Liver (tissue), 9 donors: ENCODE measurements around the gene DES. TPM values are rescaled to one million over a fixed set of nuclear protein-coding genes. Genes with fewer than 3 reads are reported as not detected.

Experiments used
- DNase-seq: peaks from one replicate; pipeline ENCODE4 v3.0.0-alpha.2; 2017; ENCODE audit warnings: low spot score
- H3K27ac ChIP-seq, 2 donors: one replicate each; pipeline ENCODE4 v1.7.0; 2013; ENCODE audit warnings: inconsistent platforms in 2 of 2, low read length in 2 of 2, control low read depth in 1 of 2, low read depth in 1 of 2, mild to moderate bottlenecking in 1 of 2
- H3K27me3 ChIP-seq, 4 donors: one replicate each; pipeline versions ENCODE4 v1.6.1 to v1.7.0; 2013; ENCODE audit warnings: low read length in 3 of 4, inconsistent platforms in 1 of 4, mild to moderate bottlenecking in 1 of 4, moderate library complexity in 1 of 4; ENCODE audit not compliant: control insufficient read depth in 4 of 4, insufficient read depth in 4 of 4
- H3K36me3 ChIP-seq, 4 donors: one replicate each; pipeline versions ENCODE4 v1.6.1 to v1.7.0; 2013; ENCODE audit warnings: low read length in 3 of 4, mild to moderate bottlenecking in 3 of 4, low read depth in 1 of 4, moderate library complexity in 1 of 4; ENCODE audit not compliant: control insufficient read depth in 4 of 4, insufficient read depth in 3 of 4
- H3K4me1 ChIP-seq, 4 donors: one replicate each; pipeline versions ENCODE4 v1.6.1 to v1.7.0; 2013; ENCODE audit warnings: low read length in 3 of 4, mild to moderate bottlenecking in 3 of 4, moderate library complexity in 1 of 4; ENCODE audit not compliant: control insufficient read depth in 4 of 4, insufficient read depth in 4 of 4
- H3K4me3 ChIP-seq, 3 donors: one replicate each; pipeline versions ENCODE4 v1.6.1 to v1.7.0; 2013; ENCODE audit warnings: low read length in 3 of 3, control low read depth in 1 of 3, low read depth in 1 of 3, mild to moderate bottlenecking in 1 of 3
- H3K9ac ChIP-seq, 2 donors: one replicate each; pipeline ENCODE4 v1.7.0; 2013; ENCODE audit warnings: low read length in 2 of 2, mild to moderate bottlenecking in 2 of 2, moderate library complexity in 2 of 2, control low read depth in 1 of 2, low read depth in 1 of 2
- H3K9me3 ChIP-seq, 4 donors: one replicate each; pipeline versions ENCODE4 v1.6.1 to v1.7.0; 2013; ENCODE audit warnings: low read length in 3 of 4; ENCODE audit not compliant: control insufficient read depth in 4 of 4
- FOXA2 ChIP-seq: IDR thresholded peaks from 2 replicates; pipeline ENCODE4 v1.6.1; 2016; ENCODE audit warnings: antibody characterized with exemption
- GABPA ChIP-seq, 2 donors: IDR thresholded peaks in 1 of 2; conservative IDR thresholded peaks in 1 of 2; 2 replicates each; pipeline ENCODE4 v1.6.1; 2016; ENCODE audit warnings: antibody characterized with exemption in 2 of 2, mild to moderate bottlenecking in 1 of 2, moderate library complexity in 1 of 2
- HNF4A ChIP-seq, 2 donors: conservative IDR thresholded peaks; 2 replicates each; pipeline ENCODE4 v1.6.1; 2016; ENCODE audit warnings: antibody characterized with exemption in 2 of 2, mild to moderate bottlenecking in 2 of 2
- HNF4G ChIP-seq: IDR thresholded peaks from 2 replicates; pipeline ENCODE4 v1.6.1; 2016; ENCODE audit warnings: antibody characterized with exemption
- JUND ChIP-seq, 2 donors: IDR thresholded peaks; 2 replicates each; pipeline ENCODE4 v1.6.1; 2016; ENCODE audit warnings: antibody characterized with exemption in 2 of 2
- NR2F2 ChIP-seq: IDR thresholded peaks from 2 replicates; pipeline ENCODE4 v1.6.1; 2016; ENCODE audit warnings: antibody characterized with exemption
- RAD21 ChIP-seq, 2 donors: IDR thresholded peaks; 2 replicates each; pipeline ENCODE4 v1.6.1; 2016; ENCODE audit warnings: antibody characterized with exemption in 2 of 2, mild to moderate bottlenecking in 2 of 2
- RXRA ChIP-seq, 2 donors: IDR thresholded peaks; 2 replicates each; pipeline ENCODE4 v1.6.1; 2017 to 2018; ENCODE audit warnings: antibody characterized with exemption in 2 of 2, mild to moderate bottlenecking in 1 of 2
- SP1 ChIP-seq: IDR thresholded peaks from 2 replicates; pipeline ENCODE4 v1.6.1; 2018; ENCODE audit warnings: antibody characterized with exemption, mild to moderate bottlenecking
- YY1 ChIP-seq: IDR thresholded peaks from 2 replicates; pipeline ENCODE4 v1.6.1; 2016; ENCODE audit warnings: antibody characterized with exemption, mild to moderate bottlenecking
- WGBS: extraction: QIAGEN DNeasy Blood & Tissue Kit; methylation state at CpG from one replicate; pipeline ENCODE4 v1.1.7; 2013; 5-methylcytosine and 5-hydroxymethylcytosine counted together
- polyA plus RNA-seq, 2 donors: library from polyadenylated mRNA; stranded (reverse) in 1 of 2; unstranded in 1 of 2; fragments of 200-250 nt in 1 of 2; fragments of >200 nt in 1 of 2; fragmentation: Nextera tagmentation in 1 of 2; extraction: Ambion mirVana in 1 of 2; gene quantifications; one replicate each; pipeline versions ENCODE4 v1.2.1 to v1.2.3, GENCODE V29; 2013 to 2015
- total RNA-seq, 2 donors: library from RNA; depleted of rRNA; stranded (reverse); fragments of >200 nt; gene quantifications; one replicate each; pipeline ENCODE4 v1.2.3, GENCODE V29; 2014
- TF ChIP-seq, protein P1 (sequence below): fragments of 150-350 bp; IDR thresholded peaks from 2 replicates; pipeline ENCODE4 v1.5.1; 2017; ENCODE audit warnings: improper control_type of control experiment, low read depth, low read length; ENCODE audit not compliant: missing input control
- TF ChIP-seq, protein P2 (sequence below): IDR thresholded peaks from 2 replicates; pipeline ENCODE4 v1.6.1; 2016; ENCODE audit warnings: antibody characterized with exemption
- TF ChIP-seq, protein P3 (sequence below): IDR thresholded peaks from 2 replicates; pipeline ENCODE4 v1.6.1; 2016; ENCODE audit warnings: antibody characterized with exemption
- TF ChIP-seq, protein P4 (sequence below): IDR thresholded peaks from 2 replicates; pipeline ENCODE4 v1.6.1; 2016; ENCODE audit warnings: antibody characterized with exemption, mild to moderate bottlenecking
- donor health status: healthy.
- donor health status: healthy.
- donor health status: healthy.
- donor health status: healthy.
- donor health status: healthy.

Gene DES
- total and polyA plus RNA-seq, 4 donors = 0.15 to 50.0 (median 3.2) TPM

DNA sequence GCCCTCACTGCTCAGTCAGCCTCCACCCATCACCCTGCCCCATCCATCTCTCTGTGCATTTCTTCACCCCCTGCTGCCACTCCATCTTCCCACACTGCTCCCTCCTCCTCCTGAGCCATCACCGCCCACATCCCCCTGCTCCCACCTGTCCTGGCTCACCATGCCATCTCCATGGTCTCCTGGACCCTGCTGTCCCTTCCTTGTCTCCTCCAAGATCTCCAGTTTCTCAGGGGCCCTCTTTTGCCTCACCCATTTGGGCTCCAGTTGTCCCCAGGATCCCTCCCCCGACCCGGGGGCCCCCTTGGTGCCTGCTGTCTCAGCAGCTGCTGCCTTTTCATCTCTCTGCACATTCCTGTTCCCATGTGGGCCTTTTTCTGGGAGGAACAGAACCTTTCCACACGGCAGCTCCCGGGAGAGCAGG is 27.1 kb downstream of the DES start (continued):
- TF ChIP-seq, protein P1, sequence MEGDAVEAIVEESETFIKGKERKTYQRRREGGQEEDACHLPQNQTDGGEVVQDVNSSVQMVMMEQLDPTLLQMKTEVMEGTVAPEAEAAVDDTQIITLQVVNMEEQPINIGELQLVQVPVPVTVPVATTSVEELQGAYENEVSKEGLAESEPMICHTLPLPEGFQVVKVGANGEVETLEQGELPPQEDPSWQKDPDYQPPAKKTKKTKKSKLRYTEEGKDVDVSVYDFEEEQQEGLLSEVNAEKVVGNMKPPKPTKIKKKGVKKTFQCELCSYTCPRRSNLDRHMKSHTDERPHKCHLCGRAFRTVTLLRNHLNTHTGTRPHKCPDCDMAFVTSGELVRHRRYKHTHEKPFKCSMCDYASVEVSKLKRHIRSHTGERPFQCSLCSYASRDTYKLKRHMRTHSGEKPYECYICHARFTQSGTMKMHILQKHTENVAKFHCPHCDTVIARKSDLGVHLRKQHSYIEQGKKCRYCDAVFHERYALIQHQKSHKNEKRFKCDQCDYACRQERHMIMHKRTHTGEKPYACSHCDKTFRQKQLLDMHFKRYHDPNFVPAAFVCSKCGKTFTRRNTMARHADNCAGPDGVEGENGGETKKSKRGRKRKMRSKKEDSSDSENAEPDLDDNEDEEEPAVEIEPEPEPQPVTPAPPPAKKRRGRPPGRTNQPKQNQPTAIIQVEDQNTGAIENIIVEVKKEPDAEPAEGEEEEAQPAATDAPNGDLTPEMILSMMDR = no peak
- TF ChIP-seq, protein P2, sequence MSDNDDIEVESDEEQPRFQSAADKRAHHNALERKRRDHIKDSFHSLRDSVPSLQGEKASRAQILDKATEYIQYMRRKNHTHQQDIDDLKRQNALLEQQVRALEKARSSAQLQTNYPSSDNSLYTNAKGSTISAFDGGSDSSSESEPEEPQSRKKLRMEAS = no peak

DNA sequence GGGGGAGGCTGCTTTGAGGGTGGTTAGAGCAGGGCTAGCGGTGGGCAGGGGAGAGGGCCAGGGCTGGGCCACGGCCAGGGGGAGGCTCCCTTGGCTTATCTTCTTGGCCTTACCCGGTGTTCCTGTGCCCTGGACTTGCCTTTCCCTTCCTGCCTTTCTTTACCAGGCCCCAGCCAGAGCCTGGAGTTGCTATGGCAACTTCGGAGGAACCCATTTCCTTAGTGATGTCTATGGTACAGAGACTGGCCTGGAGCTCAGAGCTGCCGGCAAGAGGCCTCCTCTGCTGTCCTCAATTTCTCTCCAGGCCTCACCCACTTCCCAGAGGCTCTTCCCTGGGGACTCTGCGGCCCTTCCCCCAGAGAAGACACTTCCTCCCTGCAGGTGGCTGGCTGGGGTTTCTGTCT is 27.9 kb downstream of the DES start:
- DNase-seq = no peak
- peaks cover 0 to 11% (median 1%) of the 10 kb centered on the region in 4 donors for H3K27me3 ChIP-seq
- H3K27ac ChIP-seq = no peak overlapping the region
- H3K36me3 ChIP-seq = no peaks in the 10 kb centered on the region
- H3K4me1 ChIP-seq = peaks cover 0 to 14% (median 3%) of the 10 kb centered on the region in 4 donors
- H3K9me3 ChIP-seq = no peaks in the 10 kb centered on the region
- TF ChIP-seq, protein P3, sequence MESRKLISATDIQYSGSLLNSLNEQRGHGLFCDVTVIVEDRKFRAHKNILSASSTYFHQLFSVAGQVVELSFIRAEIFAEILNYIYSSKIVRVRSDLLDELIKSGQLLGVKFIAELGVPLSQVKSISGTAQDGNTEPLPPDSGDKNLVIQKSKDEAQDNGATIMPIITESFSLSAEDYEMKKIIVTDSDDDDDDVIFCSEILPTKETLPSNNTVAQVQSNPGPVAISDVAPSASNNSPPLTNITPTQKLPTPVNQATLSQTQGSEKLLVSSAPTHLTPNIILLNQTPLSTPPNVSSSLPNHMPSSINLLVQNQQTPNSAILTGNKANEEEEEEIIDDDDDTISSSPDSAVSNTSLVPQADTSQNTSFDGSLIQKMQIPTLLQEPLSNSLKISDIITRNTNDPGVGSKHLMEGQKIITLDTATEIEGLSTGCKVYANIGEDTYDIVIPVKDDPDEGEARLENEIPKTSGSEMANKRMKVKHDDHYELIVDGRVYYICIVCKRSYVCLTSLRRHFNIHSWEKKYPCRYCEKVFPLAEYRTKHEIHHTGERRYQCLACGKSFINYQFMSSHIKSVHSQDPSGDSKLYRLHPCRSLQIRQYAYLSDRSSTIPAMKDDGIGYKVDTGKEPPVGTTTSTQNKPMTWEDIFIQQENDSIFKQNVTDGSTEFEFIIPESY = no peak
- TF ChIP-seq SP1 (no peak), HNF4A (conservative IDR thresholded peaks at IDR 0.05) (no peak), JUND (IDR thresholded peaks at IDR 0.05) (no peak), RAD21 (IDR thresholded peaks at IDR 0.05) (no peak), RXRA (IDR thresholded peaks at IDR 0.05) (no peak), FOXA2 (no peak), GABPA (IDR thresholded peaks at IDR 0.05 in 1 of 2, conservative IDR thresholded peaks at IDR 0.05 in 1 of 2) (no peak), YY1 (no peak), NR2F2 (no peak), HNF4G (no peak)
- TF ChIP-seq, protein P4, sequence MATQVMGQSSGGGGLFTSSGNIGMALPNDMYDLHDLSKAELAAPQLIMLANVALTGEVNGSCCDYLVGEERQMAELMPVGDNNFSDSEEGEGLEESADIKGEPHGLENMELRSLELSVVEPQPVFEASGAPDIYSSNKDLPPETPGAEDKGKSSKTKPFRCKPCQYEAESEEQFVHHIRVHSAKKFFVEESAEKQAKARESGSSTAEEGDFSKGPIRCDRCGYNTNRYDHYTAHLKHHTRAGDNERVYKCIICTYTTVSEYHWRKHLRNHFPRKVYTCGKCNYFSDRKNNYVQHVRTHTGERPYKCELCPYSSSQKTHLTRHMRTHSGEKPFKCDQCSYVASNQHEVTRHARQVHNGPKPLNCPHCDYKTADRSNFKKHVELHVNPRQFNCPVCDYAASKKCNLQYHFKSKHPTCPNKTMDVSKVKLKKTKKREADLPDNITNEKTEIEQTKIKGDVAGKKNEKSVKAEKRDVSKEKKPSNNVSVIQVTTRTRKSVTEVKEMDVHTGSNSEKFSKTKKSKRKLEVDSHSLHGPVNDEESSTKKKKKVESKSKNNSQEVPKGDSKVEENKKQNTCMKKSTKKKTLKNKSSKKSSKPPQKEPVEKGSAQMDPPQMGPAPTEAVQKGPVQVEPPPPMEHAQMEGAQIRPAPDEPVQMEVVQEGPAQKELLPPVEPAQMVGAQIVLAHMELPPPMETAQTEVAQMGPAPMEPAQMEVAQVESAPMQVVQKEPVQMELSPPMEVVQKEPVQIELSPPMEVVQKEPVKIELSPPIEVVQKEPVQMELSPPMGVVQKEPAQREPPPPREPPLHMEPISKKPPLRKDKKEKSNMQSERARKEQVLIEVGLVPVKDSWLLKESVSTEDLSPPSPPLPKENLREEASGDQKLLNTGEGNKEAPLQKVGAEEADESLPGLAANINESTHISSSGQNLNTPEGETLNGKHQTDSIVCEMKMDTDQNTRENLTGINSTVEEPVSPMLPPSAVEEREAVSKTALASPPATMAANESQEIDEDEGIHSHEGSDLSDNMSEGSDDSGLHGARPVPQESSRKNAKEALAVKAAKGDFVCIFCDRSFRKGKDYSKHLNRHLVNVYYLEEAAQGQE = no peak
- TF ChIP-seq, protein P2 = no peak
- H3K9ac ChIP-seq = no peak overlapping the region
- H3K4me3 ChIP-seq = no peak overlapping the region
- WGBS = 38% methylated on average over 6 of the region's 6 CpGs
